ENCODE measurements around the gene LDLRAD3. TPM values are rescaled to one million over a fixed set of nuclear protein-coding genes. Genes with fewer than 3 reads are reported as not detected.

The LDLRAD3 gene
- total RNA-seq, 1 donor from 2014 or later = 7.7 TPM

DNA sequence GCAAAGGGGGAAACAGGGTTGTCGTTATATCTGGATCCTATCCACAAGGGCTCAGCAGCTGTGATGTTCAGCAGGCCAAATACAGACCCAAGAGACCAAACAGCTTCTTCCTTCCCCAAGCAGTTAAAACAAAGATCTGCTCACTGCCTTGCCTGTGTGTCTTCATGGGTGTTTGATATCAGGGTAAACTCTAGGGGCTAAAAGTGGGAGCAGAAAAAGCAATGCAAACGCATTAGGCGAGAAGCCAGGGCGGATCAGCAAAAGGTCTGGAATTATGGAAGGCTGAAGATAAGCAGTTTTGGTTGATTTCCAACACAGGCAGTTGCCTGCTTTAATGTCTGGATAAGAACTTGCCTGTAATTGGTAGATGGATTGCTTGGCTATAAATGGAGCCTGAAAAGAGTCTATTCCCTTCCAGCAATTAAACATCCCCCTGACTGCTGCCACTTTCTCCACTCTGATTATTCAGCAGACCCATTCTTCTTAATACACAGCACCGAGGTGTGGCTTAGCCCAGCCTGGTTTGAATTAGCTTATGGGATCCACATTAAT is 219.1 kb downstream of the LDLRAD3 start:
- Histone ChIP-seq H3K4me3 (no peak overlapping the region), H3K36me3 (no peaks in the 10 kb centered on the region), H3K4me1 (peaks cover 18% of the 10 kb centered on the region), H3K9me3 (no peaks in the 10 kb centered on the region), H3K27me3 (ENCODE audit: low read depth) (no peaks in the 10 kb centered on the region), H3K27ac (no peak overlapping the region)
- DNase-seq (no peak), ATAC-seq (no peak)
- TF ChIP-seq CTCF (IDR thresholded peaks at IDR 0.05) = no peak
- intact Hi-C loops (cut with DNase I) = no loop called here

GRCh38 chr11:36164506-36165250 is 220.8 kb downstream of the LDLRAD3 start:
- Histone ChIP-seq H3K36me3 (no peaks in the 10 kb centered on the region), H3K27ac (no peak overlapping the region), H3K4me3 (no peak overlapping the region), H3K9me3 (no peaks in the 10 kb centered on the region), H3K27me3 (ENCODE audit: low read depth) (no peaks in the 10 kb centered on the region), H3K4me1 (peaks cover 18% of the 10 kb centered on the region)
- ATAC-seq (no peak), DNase-seq (no peak)
- intact Hi-C loops (cut with DNase I) = no loop called here
- TF ChIP-seq CTCF (IDR thresholded peaks at IDR 0.05) = no peak

GRCh38 chr11:36165621-36166397 is 221.9 kb downstream of the LDLRAD3 start:
- ATAC-seq (no peak), DNase-seq (no peak)
- peaks cover 18% of the 10 kb centered on the region for H3K4me1 ChIP-seq
- no peaks in the 10 kb centered on the region for H3K9me3 ChIP-seq
- intact Hi-C loops (cut with DNase I) = no loop called here
- H3K4me3 ChIP-seq = no peak overlapping the region
- no peak overlapping the region for H3K27ac ChIP-seq
- no peaks in the 10 kb centered on the region for H3K36me3 ChIP-seq
- no peak for TF ChIP-seq CTCF (IDR thresholded peaks at IDR 0.05)
- no peaks in the 10 kb centered on the region for H3K27me3 ChIP-seq (ENCODE audit: low read depth)

GRCh38 chr11:36167073-36167472 is 223.2 kb downstream of the LDLRAD3 start:
- intact Hi-C loops (cut with DNase I) = no loop called here
- ATAC-seq (no peak), DNase-seq (no peak)
- H3K27ac ChIP-seq = no peak overlapping the region
- H3K36me3 ChIP-seq = no peaks in the 10 kb centered on the region
- no peaks in the 10 kb centered on the region for H3K27me3 ChIP-seq (ENCODE audit: low read depth)
- TF ChIP-seq CTCF (IDR thresholded peaks at IDR 0.05) = no peak
- no peaks in the 10 kb centered on the region for H3K9me3 ChIP-seq
- H3K4me3 ChIP-seq = no peak overlapping the region
- H3K4me1 ChIP-seq = peaks cover 18% of the 10 kb centered on the region

DNA sequence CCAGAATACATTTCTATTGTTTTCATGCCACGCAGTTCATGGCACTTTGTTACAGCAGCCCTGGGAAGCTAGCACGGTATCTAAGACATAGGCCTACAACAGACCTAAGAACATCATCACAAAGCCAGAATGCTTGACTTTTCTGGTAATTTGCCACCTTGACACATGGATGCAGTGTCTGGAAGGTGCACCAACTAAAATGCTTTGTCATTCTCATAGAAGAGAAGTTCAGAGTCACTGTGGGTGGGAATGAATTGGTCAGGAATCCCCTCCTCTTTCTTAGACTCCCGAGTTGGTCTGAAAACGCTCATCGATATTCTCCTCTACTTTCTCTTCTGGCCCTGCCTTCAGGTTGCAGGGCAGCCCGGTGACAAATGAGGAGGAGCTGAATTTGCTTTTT is 223.9 kb downstream of the LDLRAD3 start:
- Histone ChIP-seq H3K27ac (no peak overlapping the region), H3K9me3 (no peaks in the 10 kb centered on the region), H3K36me3 (no peaks in the 10 kb centered on the region), H3K27me3 (ENCODE audit: low read depth) (no peaks in the 10 kb centered on the region), H3K4me3 (no peak overlapping the region), H3K4me1 (peaks cover 18% of the 10 kb centered on the region)
- intact Hi-C loops (cut with DNase I) = no loop called here
- ATAC-seq (no peak), DNase-seq (no peak)
- TF ChIP-seq CTCF (IDR thresholded peaks at IDR 0.05) = no peak

Data from lower lobe of right lung (tissue), 2 donors.